Lung (tissue), 12 donors: ENCODE data around the gene SELENOS. TPM values are rescaled to one million over a fixed set of nuclear protein-coding genes. Genes with fewer than 3 reads are reported as not detected.
A peak's percentile ranks its signal among the peaks of the same experiment; 100 is the strongest.

Source experiments
- ATAC-seq: fragments of 200-7000 bp; cut with Tn5 transposase; one replicate; pipeline ENCODE4 v1.9.1; 2020; ENCODE audit warnings: moderate number of reproducible peaks; ENCODE audit not compliant: insufficient read depth, low FRiP score
- DNase-seq, 3 donors: peaks; one replicate each; pipeline ENCODE4 v3.0.0-alpha.2; 2013 to 2017
- H3K27ac ChIP-seq, 2 donors: one replicate each; pipeline ENCODE4 v1.5.1; 2013; ENCODE audit warnings: mild to moderate bottlenecking in 2 of 2, moderate library complexity in 2 of 2, control low read depth in 1 of 2, inconsistent platforms in 1 of 2, low read depth in 1 of 2, low read length in 1 of 2
- H3K27me3 ChIP-seq, 3 donors: one replicate each; pipeline ENCODE4 v1.5.1; 2013; ENCODE audit warnings: low read length in 2 of 3; ENCODE audit not compliant: control insufficient read depth in 3 of 3, insufficient read depth in 3 of 3
- H3K36me3 ChIP-seq, 4 donors: one replicate each; pipeline ENCODE4 v1.5.1; 2013; ENCODE audit warnings: low read length in 4 of 4, mild to moderate bottlenecking in 1 of 4, moderate library complexity in 1 of 4; ENCODE audit not compliant: control insufficient read depth in 4 of 4, insufficient read depth in 4 of 4
- H3K4me1 ChIP-seq, 5 donors: one replicate each; pipeline ENCODE4 v1.5.1; 2013; ENCODE audit warnings: low read length in 5 of 5, mild to moderate bottlenecking in 2 of 5, moderate library complexity in 1 of 5; ENCODE audit not compliant: control insufficient read depth in 5 of 5, insufficient read depth in 5 of 5
- H3K4me3 ChIP-seq: one replicate; pipeline ENCODE4 v1.5.1; 2013; ENCODE audit warnings: mild to moderate bottlenecking, control low read depth, moderate library complexity
- H3K9ac ChIP-seq, 2 donors: one replicate each; pipeline ENCODE4 v1.5.1; 2013; ENCODE audit warnings: low read length in 2 of 2, control low read depth in 1 of 2; ENCODE audit not compliant: insufficient read depth in 1 of 2
- H3K9me3 ChIP-seq, 4 donors: one replicate each; pipeline ENCODE4 v1.5.1; 2013; ENCODE audit warnings: low read length in 3 of 4, mild to moderate bottlenecking in 1 of 4, moderate library complexity in 1 of 4; ENCODE audit not compliant: control insufficient read depth in 4 of 4, insufficient read depth in 3 of 4
- CTCF ChIP-seq: IDR thresholded peaks from 2 replicates; pipeline ENCODE4 v1.5.1; 2012; ENCODE audit warnings: mild to moderate bottlenecking; ENCODE audit errors: control extremely low read depth, extremely low read depth
- WGBS, 2 donors: extraction: QIAGEN DNeasy Blood & Tissue Kit; methylation state at CpG; one replicate each; pipeline ENCODE4 v1.1.7; 2013; 5-methylcytosine and 5-hydroxymethylcytosine counted together
- polyA plus RNA-seq, 2 donors: library from polyadenylated mRNA; stranded (reverse); fragments of 200-250 nt; gene quantifications; one replicate each; pipeline ENCODE4 v1.2.1, GENCODE V29; 2013
- total RNA-seq, 2 donors: library from RNA; depleted of rRNA in 1 of 2; stranded (reverse); fragments of >200 nt in 1 of 2; gene quantifications; one replicate each; pipeline ENCODE4 v1.2.1, GENCODE V29; 2014 to 2021
- donor health status: control.
- donor health status: control.
- donor health status: Bipolar disorder and iron deficiency.
- donor health status: healthy.
- donor health status: DM: yes; HTN: yes; CAD: no.

Gene SELENOS
- total and polyA plus RNA-seq, 4 donors: 41.7 to 158 (median 81.9) TPM

- DNase-seq (no peak), ATAC-seq (no peak)
- H3K4me3 ChIP-seq: no peak overlapping the region
- WGBS, 2 donors: 54 to 60% methylated on average over 3 of the region's 3 CpGs
- no peaks in the 10 kb centered on the region for H3K9me3 ChIP-seq
- TF ChIP-seq CTCF: no peak
- H3K27ac ChIP-seq: no peak overlapping the region
- peaks cover 17 to 39% (median 24%) of the 10 kb centered on the region in 5 donors for H3K4me1 ChIP-seq
- peaks cover 0 to 7% (median 3%) of the 10 kb centered on the region in 4 donors for H3K36me3 ChIP-seq
- H3K9ac ChIP-seq: no peak overlapping the region
- H3K27me3 ChIP-seq: no peaks in the 10 kb centered on the region
These were observed 29.0 kb downstream of the SELENOS start for GRCh38 chr15:101248274-101248673.

GRCh38 chr15:101246824-101247745 is 30.2 kb downstream of the SELENOS start:
- no peak for DNase-seq
- TF ChIP-seq CTCF: no peak
- no peaks in the 10 kb centered on the region for H3K9me3 ChIP-seq
- peaks cover 22 to 43% (median 35%) of the 10 kb centered on the region in 5 donors for H3K4me1 ChIP-seq
- H3K9ac ChIP-seq: no peak overlapping the region
- H3K4me3 ChIP-seq: no peak overlapping the region
- H3K27ac ChIP-seq: peak overlapping the region in 1 of 2 donors; percentile 12
- H3K36me3 ChIP-seq: peaks cover 0 to 10% (median 4%) of the 10 kb centered on the region in 4 donors
- 78 to 81% methylated on average over 10 of the region's 10 CpGs for WGBS, 2 donors
- no peaks in the 10 kb centered on the region for H3K27me3 ChIP-seq
- ATAC-seq: no peak

- Histone ChIP-seq H3K4me1 (peaks cover 23 to 50% (median 36%) of the 10 kb centered on the region in 5 donors), H3K27ac (no peak overlapping the region), H3K36me3 (peaks cover 0 to 12% (median 4%) of the 10 kb centered on the region in 4 donors), H3K4me3 (no peak overlapping the region), H3K9ac (no peak overlapping the region), H3K27me3 (no peaks in the 10 kb centered on the region), H3K9me3 (no peaks in the 10 kb centered on the region)
- DNase-seq (no peak), ATAC-seq (no peak)
- WGBS, 2 donors: 29 to 48% methylated on average over 6 of the region's 6 CpGs
- no peak for TF ChIP-seq CTCF
These were observed 30.9 kb downstream of the SELENOS start for GRCh38 chr15:101246391-101246790.
